ENCODE data around the gene CDC42BPB. TPM values are rescaled to one million over a fixed set of nuclear protein-coding genes. Genes with fewer than 3 reads are reported as not detected.
A peak's percentile ranks its signal among the peaks of the same experiment; 100 is the strongest.

Gene CDC42BPB
- polyA plus RNA-seq, 1 of the 3 experiments (the other 2 are of a cell fraction): 61.6 TPM

DNA sequence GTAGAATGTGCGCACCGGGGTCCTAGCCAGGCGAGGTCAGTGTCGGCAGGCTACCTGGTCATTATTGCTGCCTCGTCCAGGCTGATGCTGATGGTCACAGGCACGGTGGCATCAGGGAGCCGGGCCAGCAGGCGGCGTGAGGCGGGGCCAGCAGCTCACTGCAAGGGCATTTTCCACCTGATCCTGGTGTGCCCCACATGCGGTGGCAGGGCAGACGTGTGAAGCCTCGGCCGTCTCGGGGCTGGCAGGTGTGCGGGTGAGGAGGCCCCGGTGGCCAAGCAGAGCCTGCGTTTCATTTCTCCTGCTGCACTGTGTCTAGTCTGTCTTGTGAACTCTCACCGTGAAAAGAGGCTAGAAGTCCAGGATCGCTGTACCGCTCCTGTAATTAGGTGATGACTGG, 146.9 kb downstream of the CDC42BPB start:
- ChIA-PET CTCF (no interaction called here), POLR2A (no interaction called here)
- H3K9ac ChIP-seq: no peak overlapping the region
- H3K9me3 ChIP-seq: no peaks in the 10 kb centered on the region
- H3K4me2 ChIP-seq: no peak overlapping the region
- H3K27ac ChIP-seq (ENCODE audit: low read depth in 2 of 2, low read length in 1 of 2): no peak overlapping the region
- peaks cover 5% of the 10 kb centered on the region for H3F3A ChIP-seq (replicated peaks; ENCODE audit: insufficient read depth)
- no peak for TF ChIP-seq MEF2A (IDR thresholded peaks at IDR 0.05; ENCODE audit: borderline replicate concordance, low read depth)
- TF ChIP-seq GABPA (IDR thresholded peaks at IDR 0.05; ENCODE audit: low read depth): no peak
- no peak for TF ChIP-seq TAF1 (IDR thresholded peaks at IDR 0.05; ENCODE audit: borderline replicate concordance, low read depth, low read length)
- no peak for TF ChIP-seq ELF1 (IDR thresholded peaks at IDR 0.05)
- TF ChIP-seq FOSL2 (IDR thresholded peaks at IDR 0.05; ENCODE audit: borderline replicate concordance, low read depth): no peak
- no peak for TF ChIP-seq NRF1 (IDR thresholded peaks at IDR 0.05; ENCODE audit: low read depth, low read length)
- no peak for TF ChIP-seq NFIC (IDR thresholded peaks at IDR 0.05; ENCODE audit: borderline replicate concordance)
- no peak for TF ChIP-seq TEAD4 (IDR thresholded peaks at IDR 0.05; ENCODE audit: borderline replicate concordance, insufficient read depth)
- TF ChIP-seq, protein P1, sequence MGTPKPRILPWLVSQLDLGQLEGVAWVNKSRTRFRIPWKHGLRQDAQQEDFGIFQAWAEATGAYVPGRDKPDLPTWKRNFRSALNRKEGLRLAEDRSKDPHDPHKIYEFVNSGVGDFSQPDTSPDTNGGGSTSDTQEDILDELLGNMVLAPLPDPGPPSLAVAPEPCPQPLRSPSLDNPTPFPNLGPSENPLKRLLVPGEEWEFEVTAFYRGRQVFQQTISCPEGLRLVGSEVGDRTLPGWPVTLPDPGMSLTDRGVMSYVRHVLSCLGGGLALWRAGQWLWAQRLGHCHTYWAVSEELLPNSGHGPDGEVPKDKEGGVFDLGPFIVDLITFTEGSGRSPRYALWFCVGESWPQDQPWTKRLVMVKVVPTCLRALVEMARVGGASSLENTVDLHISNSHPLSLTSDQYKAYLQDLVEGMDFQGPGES (IDR thresholded peaks at IDR 0.05; ENCODE audit: low read depth, low read length): no peak
- TF ChIP-seq CTCF (IDR thresholded peaks at IDR 0.05): no peak
- TF ChIP-seq, protein P2, sequence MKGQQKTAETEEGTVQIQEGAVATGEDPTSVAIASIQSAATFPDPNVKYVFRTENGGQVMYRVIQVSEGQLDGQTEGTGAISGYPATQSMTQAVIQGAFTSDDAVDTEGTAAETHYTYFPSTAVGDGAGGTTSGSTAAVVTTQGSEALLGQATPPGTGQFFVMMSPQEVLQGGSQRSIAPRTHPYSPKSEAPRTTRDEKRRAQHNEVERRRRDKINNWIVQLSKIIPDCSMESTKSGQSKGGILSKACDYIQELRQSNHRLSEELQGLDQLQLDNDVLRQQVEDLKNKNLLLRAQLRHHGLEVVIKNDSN (IDR thresholded peaks at IDR 0.05; ENCODE audit: borderline replicate concordance, low read depth): no peak
- TF ChIP-seq, protein P3, sequence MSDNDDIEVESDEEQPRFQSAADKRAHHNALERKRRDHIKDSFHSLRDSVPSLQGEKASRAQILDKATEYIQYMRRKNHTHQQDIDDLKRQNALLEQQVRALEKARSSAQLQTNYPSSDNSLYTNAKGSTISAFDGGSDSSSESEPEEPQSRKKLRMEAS (IDR thresholded peaks at IDR 0.05; ENCODE audit: low read depth): no peak
- no peak for TF ChIP-seq GATA2 (CRISPR knock-in tag; IDR thresholded peaks at IDR 0.05)
- TF ChIP-seq JUND (IDR thresholded peaks at IDR 0.05): no peak
- no peak for TF ChIP-seq CHD2 (IDR thresholded peaks at IDR 0.05; ENCODE audit: low read length, partially characterized antibody)
- no peak for TF ChIP-seq TCF12 (IDR thresholded peaks at IDR 0.05)
- TF ChIP-seq, protein P4, sequence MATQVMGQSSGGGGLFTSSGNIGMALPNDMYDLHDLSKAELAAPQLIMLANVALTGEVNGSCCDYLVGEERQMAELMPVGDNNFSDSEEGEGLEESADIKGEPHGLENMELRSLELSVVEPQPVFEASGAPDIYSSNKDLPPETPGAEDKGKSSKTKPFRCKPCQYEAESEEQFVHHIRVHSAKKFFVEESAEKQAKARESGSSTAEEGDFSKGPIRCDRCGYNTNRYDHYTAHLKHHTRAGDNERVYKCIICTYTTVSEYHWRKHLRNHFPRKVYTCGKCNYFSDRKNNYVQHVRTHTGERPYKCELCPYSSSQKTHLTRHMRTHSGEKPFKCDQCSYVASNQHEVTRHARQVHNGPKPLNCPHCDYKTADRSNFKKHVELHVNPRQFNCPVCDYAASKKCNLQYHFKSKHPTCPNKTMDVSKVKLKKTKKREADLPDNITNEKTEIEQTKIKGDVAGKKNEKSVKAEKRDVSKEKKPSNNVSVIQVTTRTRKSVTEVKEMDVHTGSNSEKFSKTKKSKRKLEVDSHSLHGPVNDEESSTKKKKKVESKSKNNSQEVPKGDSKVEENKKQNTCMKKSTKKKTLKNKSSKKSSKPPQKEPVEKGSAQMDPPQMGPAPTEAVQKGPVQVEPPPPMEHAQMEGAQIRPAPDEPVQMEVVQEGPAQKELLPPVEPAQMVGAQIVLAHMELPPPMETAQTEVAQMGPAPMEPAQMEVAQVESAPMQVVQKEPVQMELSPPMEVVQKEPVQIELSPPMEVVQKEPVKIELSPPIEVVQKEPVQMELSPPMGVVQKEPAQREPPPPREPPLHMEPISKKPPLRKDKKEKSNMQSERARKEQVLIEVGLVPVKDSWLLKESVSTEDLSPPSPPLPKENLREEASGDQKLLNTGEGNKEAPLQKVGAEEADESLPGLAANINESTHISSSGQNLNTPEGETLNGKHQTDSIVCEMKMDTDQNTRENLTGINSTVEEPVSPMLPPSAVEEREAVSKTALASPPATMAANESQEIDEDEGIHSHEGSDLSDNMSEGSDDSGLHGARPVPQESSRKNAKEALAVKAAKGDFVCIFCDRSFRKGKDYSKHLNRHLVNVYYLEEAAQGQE (IDR thresholded peaks at IDR 0.05; ENCODE audit: low read depth, low read length): no peak
- TF ChIP-seq MXI1 (IDR thresholded peaks at IDR 0.05; ENCODE audit: low read depth, low read length): no peak
- TF ChIP-seq FOXJ3 (CRISPR knock-in tag; IDR thresholded peaks at IDR 0.05): no peak
- 96% methylated on average over 21 of the region's 21 CpGs for WGBS (ENCODE audit: low lambda C conversion rate)
- H3K9me2 ChIP-seq: no peaks in the 10 kb centered on the region
- H3K27me3 ChIP-seq (ENCODE audit: insufficient read depth): no peaks in the 10 kb centered on the region
- H4K20me1 ChIP-seq (ENCODE audit: insufficient read depth): no peaks in the 10 kb centered on the region
- H3K79me2 ChIP-seq (ENCODE audit: insufficient read depth): no peaks in the 10 kb centered on the region
- H3K4me1 ChIP-seq (ENCODE audit: control insufficient read depth in 1 of 2, insufficient read depth in 2 of 2, low read depth in 1 of 2, low read length in 1 of 2): no peaks in the 10 kb centered on the region
- peak; percentile 40 for DNase-seq
- no peak overlapping the region for H3K4me3 ChIP-seq (ENCODE audit: low read depth in 2 of 2, low read length in 1 of 2)
- H2AFZ ChIP-seq (ENCODE audit: low read depth): no peak overlapping the region
- peaks cover 11 to 16% of the 10 kb centered on the region in 2 experiments for H3K36me3 ChIP-seq (replicated peaks in 1 of 2; ENCODE audit: control insufficient read depth in 1 of 2, insufficient read depth in 2 of 2, low read length in 1 of 2)
